Smooth muscle cell (in vitro differentiated cells): ENCODE data around the gene PCNX1. TPM values are rescaled to one million over a fixed set of nuclear protein-coding genes. Genes with fewer than 3 reads are reported as not detected.

Experiments used
- DNase-seq: peaks from one replicate; lab custom pipeline; 2025; ENCODE audit not compliant: unreplicated experiment; lab: John Stamatoyannopoulos, UW
- H2AFZ ChIP-seq: fragments of 200-600 bp; sonication (generic); 2 replicates; pipeline ENCODE4 v1.6.0; 2016; ENCODE audit warnings: antibody characterized with exemption, low read depth, mild to moderate bottlenecking
- H3F3A ChIP-seq: fragments of 200-600 bp; sonication (generic); 2 replicates; pipeline ENCODE4 v1.6.0; 2017; ENCODE audit warnings: antibody characterized with exemption, low read depth
- H3K27ac ChIP-seq: fragments of 200-600 bp; sonication (generic); 2 replicates; pipeline ENCODE4 v1.5.1; 2016; ENCODE audit warnings: low read depth, mild to moderate bottlenecking
- H3K27me3 ChIP-seq: fragments of 200-600 bp; sonication (generic); 2 replicates; pipeline ENCODE4 v1.6.1; 2016; ENCODE audit warnings: low read depth, mild to moderate bottlenecking
- H3K36me3 ChIP-seq: fragments of 200-600 bp; sonication (generic); 2 replicates; pipeline ENCODE4 v1.5.1; 2016; ENCODE audit warnings: low read depth
- H3K4me1 ChIP-seq: fragments of 200-600 bp; sonication (generic); 2 replicates; pipeline ENCODE4 v1.5.1; 2016; ENCODE audit warnings: low read depth
- H3K4me2 ChIP-seq: fragments of 200-600 bp; sonication (generic); 2 replicates; pipeline ENCODE4 v1.6.0; 2016; ENCODE audit warnings: mild to moderate bottlenecking
- H3K4me3 ChIP-seq: fragments of 200-600 bp; sonication (generic); 2 replicates; pipeline ENCODE4 v1.5.1; 2016; ENCODE audit warnings: mild to moderate bottlenecking
- H3K79me2 ChIP-seq: fragments of 200-600 bp; sonication (generic); 2 replicates; pipeline ENCODE4 v1.6.0; 2016; ENCODE audit warnings: low read depth, mild to moderate bottlenecking
- H3K9ac ChIP-seq: fragments of 200-600 bp; sonication (generic); 2 replicates; pipeline ENCODE4 v1.6.0; 2016; ENCODE audit warnings: low read depth
- H3K9me3 ChIP-seq: fragments of 200-600 bp; sonication (generic); replicated peaks from 2 replicates; pipeline ENCODE4 v1.5.1; 2016; ENCODE audit warnings: low read depth
- H4K20me1 ChIP-seq: fragments of 200-600 bp; sonication (generic); 2 replicates; pipeline ENCODE4 v1.6.0; 2016; ENCODE audit warnings: low read depth
- CTCF ChIP-seq: fragments of 200-600 bp; sonication (generic); IDR thresholded peaks from 2 replicates; pipeline ENCODE4 v1.5.1; 2017; ENCODE audit warnings: borderline replicate concordance, mild to moderate bottlenecking, antibody characterized with exemption; ENCODE audit not compliant: insufficient read depth, poor library complexity, severe bottlenecking
- WGBS: methylation state at CpG from one replicate; pipeline ENCODE4 v1.1.7; 2016; ENCODE audit warnings: low lambda C conversion rate; 5-methylcytosine and 5-hydroxymethylcytosine counted together
- polyA plus RNA-seq: library from polyadenylated mRNA; unstranded; fragments of >200 nt; fragmentation: Nextera tagmentation; extraction: Ambion mirVana; gene quantifications from 2 replicates; pipeline ENCODE4 v1.2.1, GENCODE V29; 2016
- total RNA-seq: library from RNA; depleted of rRNA; stranded (reverse); fragments of >200 nt; gene quantifications from 2 replicates; pipeline ENCODE4 v1.2.3, GENCODE V29; 2014

Gene PCNX1
- total and polyA plus RNA-seq, 2 experiments from 2014 or later, result 12.2 to 68.2 TPM

DNA sequence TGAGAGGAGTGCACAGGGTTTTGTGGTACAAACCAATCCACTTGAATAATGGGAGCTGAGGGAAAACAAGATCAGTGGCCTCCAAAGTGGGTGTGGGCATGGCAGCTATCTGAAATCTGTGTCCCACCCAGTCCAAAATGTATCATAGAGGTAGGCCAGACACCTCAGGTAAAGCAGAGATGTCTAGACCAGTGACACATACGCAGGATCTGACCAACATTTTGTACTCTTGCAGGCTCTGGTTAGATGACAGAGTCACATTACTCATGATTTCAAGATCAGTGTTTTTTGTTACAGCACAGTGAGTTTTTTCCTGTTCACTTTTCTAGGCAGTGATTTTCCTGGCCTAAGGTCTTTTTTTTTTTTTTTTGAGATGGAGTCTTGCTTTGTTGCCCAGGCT is 211.8 kb downstream of the PCNX1 start:
- Histone ChIP-seq H4K20me1 (no peaks in the 10 kb centered on the region), H3K36me3 (no peaks in the 10 kb centered on the region), H3K9me3 (no peaks in the 10 kb centered on the region), H3K4me1 (peaks cover 30% of the 10 kb centered on the region), H3K27ac (peak overlapping the region; percentile 100), H2AFZ (no peak overlapping the region), H3F3A (peaks cover 21% of the 10 kb centered on the region), H3K9ac (peak overlapping the region; percentile 88), H3K4me3 (no peak overlapping the region), H3K27me3 (no peaks in the 10 kb centered on the region), H3K79me2 (no peaks in the 10 kb centered on the region), H3K4me2 (peak overlapping the region; percentile 48)
- TF ChIP-seq CTCF, result no peak
- no peak for DNase-seq
- 77% methylated on average over 1 of the region's 1 CpG for WGBS

DNA sequence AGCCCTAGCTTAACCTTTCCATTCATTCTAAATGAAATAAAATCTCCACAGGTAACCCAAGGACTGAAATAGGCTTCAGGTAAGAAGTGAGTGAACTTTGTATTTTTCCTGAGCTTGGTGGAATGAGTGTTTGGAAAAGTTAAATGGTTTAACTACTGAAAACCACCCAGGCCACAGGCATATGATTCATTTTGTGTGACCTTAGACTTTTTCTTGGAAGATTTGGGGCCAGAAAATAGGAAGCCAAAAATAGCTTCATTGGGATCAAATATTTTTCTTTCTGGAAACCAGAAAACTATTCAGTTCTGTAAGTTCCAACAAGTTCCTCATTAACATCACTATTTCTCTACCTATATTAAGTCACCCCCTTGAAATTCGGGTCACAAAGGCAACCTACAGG is 212.6 kb downstream of the PCNX1 start:
- no peak for DNase-seq
- H3K4me1 ChIP-seq, result peaks cover 30% of the 10 kb centered on the region
- TF ChIP-seq CTCF, result no peak
- H3K9ac ChIP-seq, result peak overlapping the region; percentile 6
- H3K4me2 ChIP-seq, result no peak overlapping the region
- no peaks in the 10 kb centered on the region for H4K20me1 ChIP-seq
- H3K4me3 ChIP-seq, result no peak overlapping the region
- H3K27ac ChIP-seq, result peak overlapping the region; percentile 100
- no peak overlapping the region for H2AFZ ChIP-seq
- WGBS, result 96% methylated on average over 1 of the region's 1 CpG
- H3K79me2 ChIP-seq, result no peaks in the 10 kb centered on the region
- H3K9me3 ChIP-seq, result no peaks in the 10 kb centered on the region
- peaks cover 15% of the 10 kb centered on the region for H3F3A ChIP-seq
- no peaks in the 10 kb centered on the region for H3K27me3 ChIP-seq
- no peaks in the 10 kb centered on the region for H3K36me3 ChIP-seq

DNA sequence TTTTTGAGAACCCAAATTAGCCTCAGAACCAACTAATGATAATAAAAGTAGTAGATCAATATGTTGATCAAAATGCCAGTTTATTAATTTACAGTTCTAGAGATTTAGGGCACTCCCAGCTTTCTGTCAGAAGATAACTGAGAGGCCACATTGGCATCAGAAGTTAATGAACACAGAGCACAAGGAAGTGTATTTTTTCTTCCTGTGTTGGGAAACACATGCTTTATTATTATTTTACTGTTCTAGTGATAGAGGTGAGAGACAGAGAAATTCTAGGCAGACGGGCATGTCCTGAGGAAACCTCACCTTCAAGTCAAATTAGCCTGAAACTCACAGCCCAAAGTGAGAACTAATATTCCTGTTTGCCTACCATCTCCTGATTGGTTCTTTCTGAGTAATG is 213.7 kb downstream of the PCNX1 start:
- H3K27ac ChIP-seq, result no peak overlapping the region
- DNase-seq, result no peak
- 100% methylated on average over 1 of the region's 1 CpG for WGBS
- H3K9ac ChIP-seq, result no peak overlapping the region
- H3F3A ChIP-seq, result peaks cover 15% of the 10 kb centered on the region
- H3K4me1 ChIP-seq, result peaks cover 25% of the 10 kb centered on the region
- no peaks in the 10 kb centered on the region for H3K9me3 ChIP-seq
- H3K4me2 ChIP-seq, result no peak overlapping the region
- no peaks in the 10 kb centered on the region for H3K36me3 ChIP-seq
- no peak for TF ChIP-seq CTCF
- no peaks in the 10 kb centered on the region for H3K27me3 ChIP-seq
- no peak overlapping the region for H2AFZ ChIP-seq
- H3K4me3 ChIP-seq, result no peak overlapping the region
- no peaks in the 10 kb centered on the region for H4K20me1 ChIP-seq
- H3K79me2 ChIP-seq, result no peaks in the 10 kb centered on the region

GRCh38 chr14:71121711-71122110 is 214.5 kb downstream of the PCNX1 start:
- Histone ChIP-seq H2AFZ (no peak overlapping the region), H4K20me1 (no peaks in the 10 kb centered on the region), H3K4me3 (no peak overlapping the region), H3K36me3 (no peaks in the 10 kb centered on the region), H3K79me2 (no peaks in the 10 kb centered on the region), H3K27ac (no peak overlapping the region), H3K27me3 (no peaks in the 10 kb centered on the region), H3K9me3 (no peaks in the 10 kb centered on the region), H3K9ac (no peak overlapping the region), H3K4me2 (no peak overlapping the region), H3K4me1 (peaks cover 19% of the 10 kb centered on the region), H3F3A (peaks cover 15% of the 10 kb centered on the region)
- DNase-seq, result no peak
- 96% methylated on average over 5 of the region's 5 CpGs for WGBS
- no peak for TF ChIP-seq CTCF
